ENCODE results near the gene CPTP. TPM values are rescaled to one million over a fixed set of nuclear protein-coding genes. Genes with fewer than 3 reads are reported as not detected.

The CPTP gene
- total and polyA plus RNA-seq, 4 donors: 7.9 to 45.1 (median 22.5) TPM

DNA sequence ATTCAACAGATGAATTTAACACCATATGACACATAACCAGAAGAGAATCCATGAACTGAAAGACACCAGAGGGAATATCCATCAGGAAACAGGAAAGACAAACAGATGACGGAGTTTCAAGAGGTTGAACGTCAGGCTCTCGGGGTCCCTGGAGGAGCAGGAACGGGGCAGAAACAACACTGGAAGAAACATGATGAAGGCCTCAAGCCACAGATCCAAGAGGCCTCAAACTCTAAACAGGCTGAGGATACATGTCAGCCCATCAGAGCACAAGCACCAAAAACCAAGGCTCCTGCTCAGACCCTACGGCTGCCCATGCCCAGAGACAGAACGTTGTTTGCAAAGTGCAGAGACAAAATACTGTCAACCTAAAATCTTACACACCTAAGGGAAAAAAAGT is 7.2 kb upstream of the CPTP start:
- peaks cover 6 to 31% (median 16%) of the 10 kb centered on the region in 4 donors for H3K36me3 ChIP-seq (ENCODE audit: control insufficient read depth in 4 of 4, insufficient read depth in 3 of 4, low read depth in 1 of 4, low read length in 3 of 4)
- WGBS: 92% methylated on average over 6 of the region's 6 CpGs
- H3K9me3 ChIP-seq (ENCODE audit: control insufficient read depth in 4 of 4, low read length in 3 of 4): no peaks in the 10 kb centered on the region
- H3K27me3 ChIP-seq (ENCODE audit: control insufficient read depth in 4 of 4, insufficient read depth in 4 of 4, low read length in 3 of 4): no peaks in the 10 kb centered on the region
- peaks cover 0 to 10% (median 4%) of the 10 kb centered on the region in 4 donors for H3K4me1 ChIP-seq (ENCODE audit: control insufficient read depth in 4 of 4, insufficient read depth in 4 of 4, low read length in 3 of 4)
- no peak overlapping the region for H3K27ac ChIP-seq (ENCODE audit: low read depth in 1 of 2, low read length in 2 of 2)
- H3K4me3 ChIP-seq (ENCODE audit: low read depth in 1 of 3, low read length in 3 of 3): no peak overlapping the region
- DNase-seq (ENCODE audit: low spot score): no peak
- H3K9ac ChIP-seq (ENCODE audit: low read depth in 1 of 2, low read length in 2 of 2): no peak overlapping the region
- no peak for TF ChIP-seq GABPA (IDR thresholded peaks at IDR 0.05 in 1 of 2, conservative IDR thresholded peaks at IDR 0.05 in 1 of 2)
- no peak for TF ChIP-seq YY1 (IDR thresholded peaks at IDR 0.05)
- TF ChIP-seq EGR1 (IDR thresholded peaks at IDR 0.05; ENCODE audit: low read depth in 2 of 2): no peak
- TF ChIP-seq, protein P1, sequence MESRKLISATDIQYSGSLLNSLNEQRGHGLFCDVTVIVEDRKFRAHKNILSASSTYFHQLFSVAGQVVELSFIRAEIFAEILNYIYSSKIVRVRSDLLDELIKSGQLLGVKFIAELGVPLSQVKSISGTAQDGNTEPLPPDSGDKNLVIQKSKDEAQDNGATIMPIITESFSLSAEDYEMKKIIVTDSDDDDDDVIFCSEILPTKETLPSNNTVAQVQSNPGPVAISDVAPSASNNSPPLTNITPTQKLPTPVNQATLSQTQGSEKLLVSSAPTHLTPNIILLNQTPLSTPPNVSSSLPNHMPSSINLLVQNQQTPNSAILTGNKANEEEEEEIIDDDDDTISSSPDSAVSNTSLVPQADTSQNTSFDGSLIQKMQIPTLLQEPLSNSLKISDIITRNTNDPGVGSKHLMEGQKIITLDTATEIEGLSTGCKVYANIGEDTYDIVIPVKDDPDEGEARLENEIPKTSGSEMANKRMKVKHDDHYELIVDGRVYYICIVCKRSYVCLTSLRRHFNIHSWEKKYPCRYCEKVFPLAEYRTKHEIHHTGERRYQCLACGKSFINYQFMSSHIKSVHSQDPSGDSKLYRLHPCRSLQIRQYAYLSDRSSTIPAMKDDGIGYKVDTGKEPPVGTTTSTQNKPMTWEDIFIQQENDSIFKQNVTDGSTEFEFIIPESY (IDR thresholded peaks at IDR 0.05): no peak
- TF ChIP-seq FOXA1 (IDR thresholded peaks at IDR 0.05): no peak
- no peak for TF ChIP-seq TAF1 (conservative IDR thresholded peaks at IDR 0.05)
- no peak for TF ChIP-seq HNF4G (IDR thresholded peaks at IDR 0.05)
- TF ChIP-seq, protein P2, sequence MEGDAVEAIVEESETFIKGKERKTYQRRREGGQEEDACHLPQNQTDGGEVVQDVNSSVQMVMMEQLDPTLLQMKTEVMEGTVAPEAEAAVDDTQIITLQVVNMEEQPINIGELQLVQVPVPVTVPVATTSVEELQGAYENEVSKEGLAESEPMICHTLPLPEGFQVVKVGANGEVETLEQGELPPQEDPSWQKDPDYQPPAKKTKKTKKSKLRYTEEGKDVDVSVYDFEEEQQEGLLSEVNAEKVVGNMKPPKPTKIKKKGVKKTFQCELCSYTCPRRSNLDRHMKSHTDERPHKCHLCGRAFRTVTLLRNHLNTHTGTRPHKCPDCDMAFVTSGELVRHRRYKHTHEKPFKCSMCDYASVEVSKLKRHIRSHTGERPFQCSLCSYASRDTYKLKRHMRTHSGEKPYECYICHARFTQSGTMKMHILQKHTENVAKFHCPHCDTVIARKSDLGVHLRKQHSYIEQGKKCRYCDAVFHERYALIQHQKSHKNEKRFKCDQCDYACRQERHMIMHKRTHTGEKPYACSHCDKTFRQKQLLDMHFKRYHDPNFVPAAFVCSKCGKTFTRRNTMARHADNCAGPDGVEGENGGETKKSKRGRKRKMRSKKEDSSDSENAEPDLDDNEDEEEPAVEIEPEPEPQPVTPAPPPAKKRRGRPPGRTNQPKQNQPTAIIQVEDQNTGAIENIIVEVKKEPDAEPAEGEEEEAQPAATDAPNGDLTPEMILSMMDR (IDR thresholded peaks at IDR 0.05; ENCODE audit: low read depth, low read length, missing input control): no peak
- no peak for TF ChIP-seq RXRA (IDR thresholded peaks at IDR 0.05)
- TF ChIP-seq, protein P3, sequence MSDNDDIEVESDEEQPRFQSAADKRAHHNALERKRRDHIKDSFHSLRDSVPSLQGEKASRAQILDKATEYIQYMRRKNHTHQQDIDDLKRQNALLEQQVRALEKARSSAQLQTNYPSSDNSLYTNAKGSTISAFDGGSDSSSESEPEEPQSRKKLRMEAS (IDR thresholded peaks at IDR 0.05): no peak
- TF ChIP-seq, protein P4, sequence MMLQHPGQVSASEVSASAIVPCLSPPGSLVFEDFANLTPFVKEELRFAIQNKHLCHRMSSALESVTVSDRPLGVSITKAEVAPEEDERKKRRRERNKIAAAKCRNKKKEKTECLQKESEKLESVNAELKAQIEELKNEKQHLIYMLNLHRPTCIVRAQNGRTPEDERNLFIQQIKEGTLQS (IDR thresholded peaks at IDR 0.05): no peak
- TF ChIP-seq SP1 (IDR thresholded peaks at IDR 0.05): no peak
- no peak for TF ChIP-seq JUND (IDR thresholded peaks at IDR 0.05)
- TF ChIP-seq HNF4A (conservative IDR thresholded peaks at IDR 0.05): no peak
- TF ChIP-seq FOXA2 (IDR thresholded peaks at IDR 0.05): no peak

DNA sequence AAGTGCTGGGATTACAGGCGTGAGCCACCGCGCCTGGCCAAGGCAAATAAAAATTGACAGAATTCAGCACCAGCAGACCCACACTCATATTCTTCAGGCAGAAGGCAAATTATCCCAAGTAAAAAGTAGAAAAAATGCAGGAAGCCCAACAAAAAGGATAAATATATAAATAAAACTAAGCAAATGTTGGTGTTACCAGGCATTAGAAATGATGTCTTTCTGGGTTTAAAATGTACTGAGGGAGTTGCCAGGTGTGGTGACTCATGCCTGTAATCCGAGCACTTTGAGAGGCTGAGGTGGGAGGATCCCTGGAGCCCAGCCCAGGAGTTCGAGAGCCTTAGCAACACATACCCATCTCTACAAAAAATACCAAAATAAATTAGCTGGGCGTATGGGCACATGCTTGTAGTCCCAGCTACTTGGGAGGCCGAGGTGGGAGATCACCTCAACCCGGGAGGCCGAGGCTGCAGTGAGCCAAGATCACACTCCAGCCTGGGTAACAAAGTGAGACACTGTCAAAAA is 6.4 kb upstream of the CPTP start:
- no peak overlapping the region for H3K27ac ChIP-seq (ENCODE audit: low read depth in 1 of 2, low read length in 2 of 2)
- DNase-seq (ENCODE audit: low spot score): no peak
- peaks cover 6 to 24% (median 13%) of the 10 kb centered on the region in 4 donors for H3K36me3 ChIP-seq (ENCODE audit: control insufficient read depth in 4 of 4, insufficient read depth in 3 of 4, low read depth in 1 of 4, low read length in 3 of 4)
- 72% methylated on average over 9 of the region's 9 CpGs for WGBS
- no peak overlapping the region for H3K9ac ChIP-seq (ENCODE audit: low read depth in 1 of 2, low read length in 2 of 2)
- H3K4me1 ChIP-seq (ENCODE audit: control insufficient read depth in 4 of 4, insufficient read depth in 4 of 4, low read length in 3 of 4): peaks cover 3 to 15% (median 7%) of the 10 kb centered on the region in 4 donors
- no peaks in the 10 kb centered on the region for H3K27me3 ChIP-seq (ENCODE audit: control insufficient read depth in 4 of 4, insufficient read depth in 4 of 4, low read length in 3 of 4)
- no peaks in the 10 kb centered on the region for H3K9me3 ChIP-seq (ENCODE audit: control insufficient read depth in 4 of 4, low read length in 3 of 4)
- no peak overlapping the region for H3K4me3 ChIP-seq (ENCODE audit: low read depth in 1 of 3, low read length in 3 of 3)
- no peak for TF ChIP-seq HNF4G (IDR thresholded peaks at IDR 0.05)
- peak; percentile 95 to 97 for TF ChIP-seq JUND (IDR thresholded peaks at IDR 0.05)
- no peak for TF ChIP-seq TAF1 (conservative IDR thresholded peaks at IDR 0.05)
- TF ChIP-seq, protein P3 (IDR thresholded peaks at IDR 0.05): no peak
